ENCODE results near the gene THSD7A. TPM values are rescaled to one million over a fixed set of nuclear protein-coding genes. Genes with fewer than 3 reads are reported as not detected.

The THSD7A gene
- total and polyA plus RNA-seq, 4 donors: 0.15 to 2.7 (median 1.9) TPM

DNA sequence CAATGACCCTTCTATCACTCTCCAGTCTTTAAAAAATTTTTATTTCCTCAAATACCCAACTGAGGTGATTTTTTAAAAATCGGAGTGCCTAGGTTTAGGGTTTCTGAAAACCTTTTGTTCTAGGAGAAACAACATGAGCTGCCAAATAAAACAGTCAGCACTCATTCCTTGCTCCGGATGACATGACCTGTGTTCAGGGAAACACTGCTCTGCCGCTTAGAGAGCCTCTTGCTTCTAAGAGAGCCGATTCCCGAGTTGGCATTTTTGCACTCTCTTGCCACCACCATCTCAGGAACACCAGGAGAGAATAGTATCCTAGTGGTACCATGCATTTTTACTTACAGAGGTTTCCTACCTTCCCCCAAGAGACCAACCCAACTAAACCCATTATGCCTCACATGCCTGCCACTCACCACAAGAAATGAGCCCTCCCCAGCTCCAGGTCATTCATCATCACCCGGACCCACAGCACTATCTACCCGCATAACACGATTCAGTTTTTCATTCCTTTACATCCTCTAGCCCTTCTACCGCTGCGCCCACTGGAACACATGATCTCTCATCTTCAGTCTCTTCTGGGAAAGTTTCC, 365.4 kb downstream of the THSD7A start:
- Histone ChIP-seq H3K27me3 (ENCODE audit: control insufficient read depth in 4 of 4, insufficient read depth in 4 of 4, low read length in 3 of 4) (no peaks in the 10 kb centered on the region), H3K4me3 (ENCODE audit: low read depth in 1 of 3, low read length in 3 of 3) (no peak overlapping the region), H3K9me3 (ENCODE audit: control insufficient read depth in 4 of 4, low read length in 3 of 4) (no peaks in the 10 kb centered on the region), H3K36me3 (ENCODE audit: control insufficient read depth in 4 of 4, insufficient read depth in 3 of 4, low read depth in 1 of 4, low read length in 3 of 4) (no peaks in the 10 kb centered on the region), H3K4me1 (ENCODE audit: control insufficient read depth in 4 of 4, insufficient read depth in 4 of 4, low read length in 3 of 4) (peaks cover 0 to 4% (median 0%) of the 10 kb centered on the region in 4 donors), H3K9ac (ENCODE audit: low read depth in 1 of 2, low read length in 2 of 2) (no peak overlapping the region), H3K27ac (ENCODE audit: low read depth in 1 of 2, low read length in 2 of 2) (no peak overlapping the region)
- 88% methylated on average over 10 of the region's 10 CpGs for WGBS
- no peak for TF ChIP-seq HNF4G (IDR thresholded peaks at IDR 0.05)
- DNase-seq (ENCODE audit: low spot score): no peak

DNA sequence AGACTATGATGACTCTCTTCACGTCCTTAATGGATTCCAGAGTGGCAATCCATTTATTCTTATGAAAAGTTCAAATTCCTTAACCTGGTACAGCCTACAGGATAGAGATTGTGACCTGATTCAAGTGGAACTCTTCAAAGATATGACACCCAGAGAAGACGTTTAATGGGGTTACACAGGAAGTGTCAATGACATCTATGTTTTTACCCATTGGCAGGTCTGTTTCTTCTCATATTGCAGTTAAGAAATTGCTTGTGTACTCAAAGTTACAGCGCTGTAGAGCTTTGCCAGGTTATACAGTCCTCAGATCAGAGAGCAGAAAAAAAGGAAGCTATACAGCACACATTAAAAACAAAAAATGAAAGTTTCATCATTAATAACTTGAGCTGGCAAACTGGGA, 367.4 kb downstream of the THSD7A start:
- Histone ChIP-seq H3K9ac (ENCODE audit: low read depth in 1 of 2, low read length in 2 of 2) (no peak overlapping the region), H3K36me3 (ENCODE audit: control insufficient read depth in 4 of 4, insufficient read depth in 3 of 4, low read depth in 1 of 4, low read length in 3 of 4) (no peaks in the 10 kb centered on the region), H3K27ac (ENCODE audit: low read depth in 1 of 2, low read length in 2 of 2) (no peak overlapping the region), H3K4me3 (ENCODE audit: low read depth in 1 of 3, low read length in 3 of 3) (no peak overlapping the region), H3K27me3 (ENCODE audit: control insufficient read depth in 4 of 4, insufficient read depth in 4 of 4, low read length in 3 of 4) (no peaks in the 10 kb centered on the region), H3K9me3 (ENCODE audit: control insufficient read depth in 4 of 4, low read length in 3 of 4) (no peaks in the 10 kb centered on the region), H3K4me1 (ENCODE audit: control insufficient read depth in 4 of 4, insufficient read depth in 4 of 4, low read length in 3 of 4) (peaks cover 0 to 4% (median 0%) of the 10 kb centered on the region in 4 donors)
- 62% methylated on average over 3 of the region's 3 CpGs for WGBS
- DNase-seq (ENCODE audit: low spot score): no peak
- no peak for TF ChIP-seq SP1 (IDR thresholded peaks at IDR 0.05)
- peak in 1 of 2 donors; percentile 9 for TF ChIP-seq RXRA (IDR thresholded peaks at IDR 0.05)

DNA sequence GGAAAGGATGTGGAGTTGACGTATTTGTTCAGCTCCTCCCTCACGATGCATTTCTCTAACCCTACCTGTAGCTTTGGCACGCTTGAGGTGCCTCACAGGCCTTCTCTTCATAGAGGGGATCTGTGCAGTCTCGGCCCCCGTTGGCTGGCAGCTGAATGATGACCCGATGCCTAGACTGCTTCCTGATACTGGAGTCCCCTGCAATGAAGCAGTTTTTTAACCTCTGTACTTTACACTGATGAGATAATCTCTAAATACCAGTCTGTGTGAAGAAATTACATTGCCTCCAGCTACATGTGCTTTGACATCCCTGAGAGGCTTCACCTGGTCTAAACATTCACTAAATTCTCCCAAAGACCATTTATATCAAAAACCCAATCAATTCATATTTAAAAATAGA, 370.1 kb downstream of the THSD7A start:
- no peaks in the 10 kb centered on the region for H3K9me3 ChIP-seq (ENCODE audit: control insufficient read depth in 4 of 4, low read length in 3 of 4)
- 58% methylated on average over 6 of the region's 6 CpGs for WGBS
- peak in 1 of 2 donors; percentile 19 for TF ChIP-seq RXRA (IDR thresholded peaks at IDR 0.05)
- peak; percentile 50 to 76 for TF ChIP-seq HNF4A (conservative IDR thresholded peaks at IDR 0.05)
- TF ChIP-seq HNF4G (IDR thresholded peaks at IDR 0.05): peak; percentile 33
- peak; percentile 32 to 41 for TF ChIP-seq JUND (IDR thresholded peaks at IDR 0.05)
- TF ChIP-seq, protein P1, sequence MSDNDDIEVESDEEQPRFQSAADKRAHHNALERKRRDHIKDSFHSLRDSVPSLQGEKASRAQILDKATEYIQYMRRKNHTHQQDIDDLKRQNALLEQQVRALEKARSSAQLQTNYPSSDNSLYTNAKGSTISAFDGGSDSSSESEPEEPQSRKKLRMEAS (IDR thresholded peaks at IDR 0.05): no peak
- no peaks in the 10 kb centered on the region for H3K27me3 ChIP-seq (ENCODE audit: control insufficient read depth in 4 of 4, insufficient read depth in 4 of 4, low read length in 3 of 4)
- H3K9ac ChIP-seq (ENCODE audit: low read depth in 1 of 2, low read length in 2 of 2): no peak overlapping the region
- no peak overlapping the region for H3K27ac ChIP-seq (ENCODE audit: low read depth in 1 of 2, low read length in 2 of 2)
- DNase-seq (ENCODE audit: low spot score): no peak
- no peak overlapping the region for H3K4me3 ChIP-seq (ENCODE audit: low read depth in 1 of 3, low read length in 3 of 3)
- no peaks in the 10 kb centered on the region for H3K4me1 ChIP-seq (ENCODE audit: control insufficient read depth in 4 of 4, insufficient read depth in 4 of 4, low read length in 3 of 4)
- no peaks in the 10 kb centered on the region for H3K36me3 ChIP-seq (ENCODE audit: control insufficient read depth in 4 of 4, insufficient read depth in 3 of 4, low read depth in 1 of 4, low read length in 3 of 4)

DNA sequence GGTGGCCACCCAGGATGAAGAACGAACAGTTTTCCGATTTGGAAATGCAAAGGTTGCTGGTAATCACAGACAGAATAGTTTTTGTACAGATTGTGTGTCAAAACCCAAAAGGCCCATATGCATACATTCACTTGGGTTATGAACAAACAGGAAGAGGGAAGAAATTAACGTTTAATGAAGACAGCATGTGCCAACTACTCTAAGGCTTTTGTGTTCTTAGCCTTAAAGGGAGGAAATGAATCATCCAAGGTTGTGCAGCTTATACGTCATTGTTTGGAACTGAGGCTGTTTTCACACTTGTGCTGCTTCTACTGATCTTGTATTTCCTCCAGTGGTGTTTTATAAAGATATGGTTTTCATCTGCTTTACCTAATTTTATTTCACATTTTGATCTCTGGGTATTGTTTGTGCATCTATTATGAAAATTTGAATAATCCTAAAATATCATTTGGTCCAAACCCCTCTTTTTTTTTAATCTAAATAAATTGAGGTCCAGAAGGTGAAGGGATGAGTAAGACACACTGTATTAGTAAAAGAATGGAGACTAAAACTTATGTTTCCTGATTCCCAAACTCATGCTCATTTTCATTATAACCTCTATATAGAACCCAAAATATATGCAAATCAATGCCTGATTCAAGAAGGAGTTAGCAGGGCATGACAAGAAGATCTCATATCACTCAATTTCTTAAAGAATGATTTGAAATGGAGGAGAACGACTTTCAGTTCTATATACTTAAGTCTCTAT, 373.1 kb downstream of the THSD7A start:
- no peaks in the 10 kb centered on the region for H3K27me3 ChIP-seq (ENCODE audit: control insufficient read depth in 4 of 4, insufficient read depth in 4 of 4, low read length in 3 of 4)
- no peak for TF ChIP-seq TAF1 (conservative IDR thresholded peaks at IDR 0.05)
- no peak for TF ChIP-seq EGR1 (IDR thresholded peaks at IDR 0.05; ENCODE audit: low read depth in 2 of 2)
- TF ChIP-seq HNF4G (IDR thresholded peaks at IDR 0.05): no peak
- TF ChIP-seq FOXA1 (IDR thresholded peaks at IDR 0.05): no peak
- TF ChIP-seq RAD21 (IDR thresholded peaks at IDR 0.05): no peak
- TF ChIP-seq, protein P2, sequence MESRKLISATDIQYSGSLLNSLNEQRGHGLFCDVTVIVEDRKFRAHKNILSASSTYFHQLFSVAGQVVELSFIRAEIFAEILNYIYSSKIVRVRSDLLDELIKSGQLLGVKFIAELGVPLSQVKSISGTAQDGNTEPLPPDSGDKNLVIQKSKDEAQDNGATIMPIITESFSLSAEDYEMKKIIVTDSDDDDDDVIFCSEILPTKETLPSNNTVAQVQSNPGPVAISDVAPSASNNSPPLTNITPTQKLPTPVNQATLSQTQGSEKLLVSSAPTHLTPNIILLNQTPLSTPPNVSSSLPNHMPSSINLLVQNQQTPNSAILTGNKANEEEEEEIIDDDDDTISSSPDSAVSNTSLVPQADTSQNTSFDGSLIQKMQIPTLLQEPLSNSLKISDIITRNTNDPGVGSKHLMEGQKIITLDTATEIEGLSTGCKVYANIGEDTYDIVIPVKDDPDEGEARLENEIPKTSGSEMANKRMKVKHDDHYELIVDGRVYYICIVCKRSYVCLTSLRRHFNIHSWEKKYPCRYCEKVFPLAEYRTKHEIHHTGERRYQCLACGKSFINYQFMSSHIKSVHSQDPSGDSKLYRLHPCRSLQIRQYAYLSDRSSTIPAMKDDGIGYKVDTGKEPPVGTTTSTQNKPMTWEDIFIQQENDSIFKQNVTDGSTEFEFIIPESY (IDR thresholded peaks at IDR 0.05): no peak
- TF ChIP-seq NR2F2 (IDR thresholded peaks at IDR 0.05): no peak
- TF ChIP-seq RXRA (IDR thresholded peaks at IDR 0.05): no peak
- TF ChIP-seq FOXA2 (IDR thresholded peaks at IDR 0.05): no peak
- TF ChIP-seq YY1 (IDR thresholded peaks at IDR 0.05): no peak
- TF ChIP-seq, protein P1 (IDR thresholded peaks at IDR 0.05): no peak
- no peak for TF ChIP-seq SP1 (IDR thresholded peaks at IDR 0.05)
- no peak for TF ChIP-seq GABPA (IDR thresholded peaks at IDR 0.05 in 1 of 2, conservative IDR thresholded peaks at IDR 0.05 in 1 of 2)
- TF ChIP-seq, protein P3, sequence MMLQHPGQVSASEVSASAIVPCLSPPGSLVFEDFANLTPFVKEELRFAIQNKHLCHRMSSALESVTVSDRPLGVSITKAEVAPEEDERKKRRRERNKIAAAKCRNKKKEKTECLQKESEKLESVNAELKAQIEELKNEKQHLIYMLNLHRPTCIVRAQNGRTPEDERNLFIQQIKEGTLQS (IDR thresholded peaks at IDR 0.05): no peak
- TF ChIP-seq, protein P4, sequence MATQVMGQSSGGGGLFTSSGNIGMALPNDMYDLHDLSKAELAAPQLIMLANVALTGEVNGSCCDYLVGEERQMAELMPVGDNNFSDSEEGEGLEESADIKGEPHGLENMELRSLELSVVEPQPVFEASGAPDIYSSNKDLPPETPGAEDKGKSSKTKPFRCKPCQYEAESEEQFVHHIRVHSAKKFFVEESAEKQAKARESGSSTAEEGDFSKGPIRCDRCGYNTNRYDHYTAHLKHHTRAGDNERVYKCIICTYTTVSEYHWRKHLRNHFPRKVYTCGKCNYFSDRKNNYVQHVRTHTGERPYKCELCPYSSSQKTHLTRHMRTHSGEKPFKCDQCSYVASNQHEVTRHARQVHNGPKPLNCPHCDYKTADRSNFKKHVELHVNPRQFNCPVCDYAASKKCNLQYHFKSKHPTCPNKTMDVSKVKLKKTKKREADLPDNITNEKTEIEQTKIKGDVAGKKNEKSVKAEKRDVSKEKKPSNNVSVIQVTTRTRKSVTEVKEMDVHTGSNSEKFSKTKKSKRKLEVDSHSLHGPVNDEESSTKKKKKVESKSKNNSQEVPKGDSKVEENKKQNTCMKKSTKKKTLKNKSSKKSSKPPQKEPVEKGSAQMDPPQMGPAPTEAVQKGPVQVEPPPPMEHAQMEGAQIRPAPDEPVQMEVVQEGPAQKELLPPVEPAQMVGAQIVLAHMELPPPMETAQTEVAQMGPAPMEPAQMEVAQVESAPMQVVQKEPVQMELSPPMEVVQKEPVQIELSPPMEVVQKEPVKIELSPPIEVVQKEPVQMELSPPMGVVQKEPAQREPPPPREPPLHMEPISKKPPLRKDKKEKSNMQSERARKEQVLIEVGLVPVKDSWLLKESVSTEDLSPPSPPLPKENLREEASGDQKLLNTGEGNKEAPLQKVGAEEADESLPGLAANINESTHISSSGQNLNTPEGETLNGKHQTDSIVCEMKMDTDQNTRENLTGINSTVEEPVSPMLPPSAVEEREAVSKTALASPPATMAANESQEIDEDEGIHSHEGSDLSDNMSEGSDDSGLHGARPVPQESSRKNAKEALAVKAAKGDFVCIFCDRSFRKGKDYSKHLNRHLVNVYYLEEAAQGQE (IDR thresholded peaks at IDR 0.05): no peak
- TF ChIP-seq JUND (IDR thresholded peaks at IDR 0.05): no peak

More for the DNA sequence above, 373.1 kb downstream of the THSD7A start:
- H3K9me3 ChIP-seq (ENCODE audit: control insufficient read depth in 4 of 4, low read length in 3 of 4): no peaks in the 10 kb centered on the region
- H3K4me3 ChIP-seq (ENCODE audit: low read depth in 1 of 3, low read length in 3 of 3): no peak overlapping the region
- H3K4me1 ChIP-seq (ENCODE audit: control insufficient read depth in 4 of 4, insufficient read depth in 4 of 4, low read length in 3 of 4): no peaks in the 10 kb centered on the region
- DNase-seq (ENCODE audit: low spot score): no peak
- no peak overlapping the region for H3K9ac ChIP-seq (ENCODE audit: low read depth in 1 of 2, low read length in 2 of 2)
- WGBS: 72% methylated on average over 5 of the region's 5 CpGs
- no peaks in the 10 kb centered on the region for H3K36me3 ChIP-seq (ENCODE audit: control insufficient read depth in 4 of 4, insufficient read depth in 3 of 4, low read depth in 1 of 4, low read length in 3 of 4)
- no peak overlapping the region for H3K27ac ChIP-seq (ENCODE audit: low read depth in 1 of 2, low read length in 2 of 2)

All from liver (tissue), 9 donors.